Activated naive CD4-positive, alpha-beta T cell treated with anti-CD3 and anti-CD28 coated beads, Interleukin-2, amount 50 U/mL, for 16 hours (primary cell): Measurements from ENCODE around the gene OR10G8.

Source experiments
- DNase-seq: peaks from one replicate; pipeline ENCODE4 v3.0.0-alpha.2; 2020

The OR10G8 gene

DNA sequence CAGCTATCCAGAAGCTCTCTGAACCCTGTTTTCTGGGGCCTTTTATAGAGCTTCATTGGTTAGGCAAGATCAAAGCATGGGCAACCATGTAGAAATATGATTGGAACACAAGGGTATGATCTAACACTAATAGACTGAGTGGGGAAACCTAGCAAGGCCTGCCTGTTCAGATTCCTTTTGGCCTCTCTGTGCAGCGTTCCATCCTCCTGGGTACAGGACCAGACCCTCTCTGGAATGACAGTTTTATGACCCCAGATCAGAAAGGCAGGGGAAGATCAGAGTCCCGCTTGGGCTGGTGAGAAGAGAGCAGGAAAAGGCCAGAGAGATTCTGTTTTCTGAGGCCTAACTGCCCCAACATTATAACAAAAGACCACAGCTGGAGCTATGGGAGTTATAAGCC lies 52.0 kb downstream of the OR10G8 start:
- DNase-seq, result no peak

DNA sequence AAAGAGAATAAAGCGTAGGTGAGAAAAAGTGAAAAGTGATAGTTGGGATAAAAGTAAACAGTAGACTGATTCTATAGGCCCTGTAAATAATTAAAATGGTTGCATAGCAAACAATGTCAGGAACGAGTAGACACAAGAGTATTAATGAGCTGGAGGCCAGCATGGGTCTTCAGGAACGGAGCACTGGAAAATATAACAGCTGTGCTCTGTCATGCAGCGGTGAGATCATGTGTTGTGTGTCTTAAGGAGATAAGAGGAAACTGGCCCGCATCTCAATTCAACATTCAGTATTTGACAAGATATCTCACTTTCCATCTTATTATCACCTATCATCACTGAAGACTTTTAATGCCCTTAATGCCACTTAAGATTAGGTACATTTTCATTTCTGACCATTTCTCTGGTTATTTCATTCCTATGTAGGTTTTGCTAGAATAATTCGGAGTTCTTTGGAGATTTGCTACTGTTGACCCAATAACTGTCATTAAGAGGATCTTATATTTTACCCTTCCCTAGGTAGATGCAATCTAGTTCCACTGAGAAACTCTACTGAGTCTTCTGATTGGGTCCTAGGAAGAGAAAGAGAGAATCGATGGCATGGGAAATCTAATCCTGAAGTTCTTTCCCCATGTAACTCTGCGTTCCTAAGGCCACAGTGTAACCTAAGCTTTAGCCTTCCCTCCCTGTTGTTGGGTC lies 53.2 kb downstream of the OR10G8 start:
- no peak for DNase-seq
